Fibroblast of gingiva (primary cell): ENCODE measurements around the gene MPRIP.
A peak's percentile ranks its signal among the peaks of the same experiment; 100 is the strongest.

Experiments
- DNase-seq: peaks from one replicate; pipeline ENCODE4 v3.0.0-alpha.2; 2011; ENCODE audit warnings: low read depth

The MPRIP gene

GRCh38 chr17:17086585-17086984, 44.3 kb downstream of the MPRIP start:
- DNase-seq, result no peak

DNA sequence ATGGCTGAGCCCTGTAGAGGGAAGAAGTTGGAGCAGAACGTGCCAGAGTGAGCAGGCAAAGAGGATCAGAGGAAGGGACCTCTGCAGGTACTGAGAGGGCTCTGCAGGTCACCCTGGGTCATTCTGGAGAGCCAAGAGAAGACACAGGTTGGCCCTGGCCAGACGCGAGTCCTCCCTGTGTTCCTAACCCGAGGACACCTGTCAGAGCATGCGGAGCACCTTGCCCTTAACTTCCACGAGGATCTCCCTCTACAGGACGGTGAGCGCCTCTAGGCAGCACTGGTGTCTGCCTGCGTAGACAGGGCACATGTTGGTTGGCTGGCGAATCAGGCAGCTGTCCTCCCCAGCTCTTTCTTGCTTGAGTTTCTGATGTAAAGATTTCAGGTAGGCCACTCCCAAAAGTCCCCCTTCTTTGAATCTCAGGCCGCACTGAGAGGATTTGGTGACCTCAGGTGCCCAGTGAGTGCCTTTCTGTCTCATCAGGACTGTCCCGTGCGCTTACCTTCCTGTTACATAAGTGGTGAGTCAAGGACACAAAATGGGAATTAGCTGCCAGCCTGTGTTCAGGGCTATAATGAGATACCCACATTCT, 45.3 kb downstream of the MPRIP start:
- no peak for DNase-seq

DNA sequence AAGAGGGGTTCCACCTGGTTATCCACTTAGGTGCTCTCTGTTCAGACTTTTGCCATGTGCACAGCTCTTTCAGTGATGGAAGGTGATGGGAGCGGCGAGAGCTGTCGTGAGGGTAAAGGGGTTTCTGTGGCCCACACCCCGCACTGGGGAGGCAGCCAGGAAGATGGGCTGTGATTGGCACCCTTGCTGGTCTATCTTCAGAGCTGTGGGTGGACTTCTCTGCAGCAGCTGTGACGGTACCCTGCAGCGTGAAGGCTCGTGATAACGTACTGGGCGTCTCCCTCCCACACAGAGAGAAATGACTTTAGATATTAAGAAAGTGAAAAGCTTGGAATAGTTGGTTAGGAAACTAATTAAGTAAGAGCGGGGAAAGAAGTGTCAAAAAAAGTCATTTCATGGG, 45.8 kb downstream of the MPRIP start:
- DNase-seq, result no peak

DNA sequence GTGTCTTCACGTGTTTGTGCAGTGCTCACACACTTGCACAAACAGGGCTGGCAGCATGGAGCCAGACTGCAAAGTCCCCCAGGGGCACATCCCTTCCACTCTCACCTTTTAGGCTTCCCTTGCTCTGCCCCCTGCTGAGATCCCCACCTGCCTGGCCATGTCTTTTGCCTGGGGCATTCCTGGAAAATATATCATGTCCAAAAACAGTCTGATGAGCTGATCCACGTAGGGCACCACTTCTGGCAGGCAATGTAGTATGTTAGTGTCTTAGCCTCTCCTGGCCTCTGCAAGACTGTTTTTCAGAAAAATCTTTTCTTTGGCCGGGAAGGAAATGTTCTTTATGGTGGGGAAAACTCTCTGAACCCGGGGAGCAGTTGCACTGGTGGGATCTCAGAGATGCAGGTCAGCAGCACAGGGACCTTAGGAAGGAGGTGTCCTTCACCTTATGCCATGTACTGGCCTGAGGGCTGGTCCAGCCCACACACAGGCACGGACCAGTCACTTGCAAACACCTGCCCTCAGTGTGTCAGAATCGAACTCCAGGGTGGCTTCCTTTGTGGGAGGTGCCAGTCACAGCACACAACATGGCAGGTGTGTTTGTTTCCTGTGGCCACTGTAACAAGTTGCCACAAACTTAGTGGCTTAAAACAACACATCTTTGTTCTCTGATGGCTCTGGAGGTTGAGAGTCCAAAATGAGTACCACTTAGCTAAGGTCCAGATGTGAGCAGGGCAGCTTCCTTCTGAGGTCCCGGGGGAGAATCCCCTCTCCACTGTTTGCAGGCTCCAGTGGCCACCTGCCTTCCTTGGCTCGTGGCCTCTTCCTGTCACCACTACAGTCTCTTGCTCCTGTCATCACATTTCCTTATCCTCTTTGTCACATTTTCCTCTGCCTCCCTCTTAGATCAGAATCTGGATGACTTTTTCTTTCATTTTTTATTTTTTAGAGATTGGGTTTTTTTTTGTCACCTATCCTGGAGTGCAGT, 46.6 kb downstream of the MPRIP start:
- no peak for DNase-seq

DNA sequence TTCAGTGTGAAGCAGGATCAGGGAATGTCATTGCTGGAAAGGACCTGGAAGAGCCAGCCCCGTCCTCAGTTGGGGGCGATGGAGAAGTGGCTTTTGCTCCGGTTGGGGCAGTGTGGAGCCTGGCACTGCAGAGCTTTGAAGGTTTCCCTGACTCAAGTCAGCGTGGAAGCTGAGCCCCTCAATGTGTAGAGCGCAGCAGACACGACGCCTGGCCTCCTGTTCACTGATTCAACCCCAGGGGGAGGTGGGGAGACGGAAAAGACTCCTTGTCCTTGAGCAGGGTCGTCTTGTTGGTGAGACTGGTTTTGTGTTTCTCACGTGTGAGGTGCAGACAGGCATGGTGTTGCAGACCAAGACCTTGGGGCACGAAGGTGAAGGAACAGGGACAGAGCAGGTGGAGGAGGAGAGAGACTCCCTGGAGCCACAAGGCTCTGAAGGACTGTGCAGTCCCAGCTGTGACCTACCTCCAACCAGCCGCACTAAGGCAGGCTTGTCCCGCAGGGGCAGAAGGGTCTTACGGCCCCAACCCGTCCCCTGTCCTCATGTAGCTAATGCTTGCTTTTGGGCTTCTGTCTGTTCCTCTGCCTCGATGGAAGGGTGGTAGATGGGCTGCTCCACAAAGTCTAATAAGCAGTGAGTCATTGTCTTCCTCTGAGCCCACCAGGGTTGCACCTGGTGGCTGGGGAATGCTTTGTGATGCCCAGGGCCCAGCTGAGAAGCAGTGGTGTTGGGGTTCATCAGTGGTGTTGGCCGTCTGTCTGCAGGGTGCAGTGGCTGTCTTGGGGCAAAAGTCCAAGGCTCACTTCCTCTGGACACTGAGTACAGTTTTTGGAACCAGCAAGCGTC, 47.8 kb downstream of the MPRIP start:
- DNase-seq, result no peak

DNA sequence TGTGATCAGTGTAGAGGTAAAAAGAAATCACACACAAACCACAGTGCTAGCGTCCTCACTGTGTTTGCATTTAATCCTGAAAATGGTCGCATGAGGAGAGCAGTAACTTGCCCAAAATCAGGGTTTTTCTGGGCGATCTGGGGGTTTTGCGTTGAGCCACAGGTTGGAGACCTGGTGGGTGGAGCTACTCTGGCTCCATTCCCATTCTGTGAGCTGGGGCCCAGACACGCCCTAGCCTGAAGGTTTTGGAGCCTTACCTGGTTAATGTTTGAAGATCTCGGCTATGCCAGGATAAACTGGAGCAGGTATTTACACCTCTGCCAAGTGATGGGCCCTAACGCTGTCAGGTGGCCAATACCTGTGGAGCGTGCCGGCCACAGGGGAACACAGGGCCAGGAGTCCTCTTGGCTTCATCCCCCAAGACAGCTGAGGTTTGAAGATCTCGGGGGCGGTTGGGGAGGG, 48.4 kb downstream of the MPRIP start:
- no peak for DNase-seq

- DNase-seq, result no peak
Measured at GRCh38 chr17:17091276-17091675, 49.0 kb downstream of the MPRIP start.

- DNase-seq, result no peak
Measured at GRCh38 chr17:17091856-17092756, 49.8 kb downstream of the MPRIP start.

DNA sequence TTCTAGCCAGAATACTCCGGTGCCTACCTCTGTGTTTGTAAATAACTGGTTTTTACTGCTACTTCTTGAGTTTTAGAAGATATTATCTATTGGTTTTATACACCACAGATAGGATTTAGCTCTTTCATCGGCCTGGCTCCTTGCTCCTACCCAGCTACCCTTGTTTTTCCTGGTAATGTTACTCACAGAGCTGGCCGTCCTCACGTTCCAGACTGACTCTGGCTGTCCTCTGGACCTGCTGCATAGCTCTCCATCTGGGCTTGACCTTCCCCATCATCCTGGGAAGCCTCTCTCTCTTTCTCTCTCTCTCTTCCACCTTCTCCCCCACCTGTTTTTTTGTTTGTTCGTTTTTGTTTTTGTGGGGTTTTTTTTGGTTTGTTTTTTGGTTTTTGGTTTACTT, 51.5 kb downstream of the MPRIP start:
- DNase-seq, result no peak

DNA sequence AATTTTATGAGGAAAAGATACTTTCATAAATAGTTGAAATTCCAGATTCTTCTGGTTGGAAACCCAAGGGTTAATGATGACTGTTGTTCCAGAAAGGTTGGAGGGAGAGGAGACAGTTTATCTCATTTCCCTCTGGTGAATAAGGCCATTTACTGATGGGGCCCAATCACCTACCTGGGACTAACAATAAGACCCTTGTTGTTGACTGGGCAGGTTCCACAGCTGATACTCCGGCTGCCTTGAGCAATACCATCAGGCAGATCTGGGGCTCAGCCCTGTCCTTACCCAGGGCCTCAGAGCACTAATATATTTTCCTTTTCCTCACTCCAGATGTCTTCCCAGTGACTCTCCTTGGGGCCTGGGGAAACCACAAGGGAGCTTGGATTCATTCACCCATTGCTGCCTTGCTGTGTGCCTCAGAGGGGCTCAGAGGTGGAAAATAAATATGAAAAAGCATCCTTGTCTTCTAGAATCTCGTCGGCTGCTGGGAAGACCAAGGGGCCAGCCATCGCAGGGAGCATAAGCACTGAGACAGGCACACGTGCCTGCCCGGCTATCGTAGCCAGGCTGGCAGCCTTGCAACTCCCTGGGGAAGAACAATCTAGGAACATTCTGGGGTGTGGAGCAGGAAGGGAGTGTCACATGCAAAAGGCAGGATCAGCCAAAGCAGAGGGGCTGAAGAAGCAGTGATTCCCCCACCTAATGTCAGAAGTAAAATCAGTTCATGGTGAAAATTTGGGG, 54.4 kb downstream of the MPRIP start:
- peak; percentile 45 for DNase-seq

DNA sequence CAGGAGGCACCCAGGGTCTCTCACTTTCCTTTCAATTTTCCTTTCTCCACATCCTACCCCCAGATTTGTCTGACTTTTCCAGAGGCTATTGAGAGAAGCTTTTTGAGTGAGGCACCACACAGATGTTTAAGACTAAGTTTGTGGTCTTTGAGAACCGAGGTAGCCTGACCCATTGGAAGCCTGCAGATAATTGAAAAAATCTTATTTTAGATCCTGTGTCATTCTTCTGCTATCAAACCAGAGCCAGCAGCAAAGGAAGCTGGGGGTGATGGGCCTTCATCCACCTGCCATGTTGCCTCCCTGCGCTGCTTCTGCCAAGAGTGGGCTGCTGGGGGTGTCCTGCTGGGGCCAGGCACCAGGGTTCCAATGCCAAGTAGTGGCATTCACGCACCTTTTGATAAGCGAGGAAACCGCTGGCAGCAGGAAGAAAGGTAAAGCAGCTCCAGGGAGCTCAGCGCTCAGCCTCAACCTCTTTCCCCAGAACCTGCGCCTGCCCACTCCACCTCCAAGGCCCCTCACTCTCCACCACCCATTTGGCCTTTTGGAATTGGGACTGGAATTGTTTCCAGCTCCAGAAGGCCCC, 55.6 kb downstream of the MPRIP start:
- no peak for DNase-seq

DNA sequence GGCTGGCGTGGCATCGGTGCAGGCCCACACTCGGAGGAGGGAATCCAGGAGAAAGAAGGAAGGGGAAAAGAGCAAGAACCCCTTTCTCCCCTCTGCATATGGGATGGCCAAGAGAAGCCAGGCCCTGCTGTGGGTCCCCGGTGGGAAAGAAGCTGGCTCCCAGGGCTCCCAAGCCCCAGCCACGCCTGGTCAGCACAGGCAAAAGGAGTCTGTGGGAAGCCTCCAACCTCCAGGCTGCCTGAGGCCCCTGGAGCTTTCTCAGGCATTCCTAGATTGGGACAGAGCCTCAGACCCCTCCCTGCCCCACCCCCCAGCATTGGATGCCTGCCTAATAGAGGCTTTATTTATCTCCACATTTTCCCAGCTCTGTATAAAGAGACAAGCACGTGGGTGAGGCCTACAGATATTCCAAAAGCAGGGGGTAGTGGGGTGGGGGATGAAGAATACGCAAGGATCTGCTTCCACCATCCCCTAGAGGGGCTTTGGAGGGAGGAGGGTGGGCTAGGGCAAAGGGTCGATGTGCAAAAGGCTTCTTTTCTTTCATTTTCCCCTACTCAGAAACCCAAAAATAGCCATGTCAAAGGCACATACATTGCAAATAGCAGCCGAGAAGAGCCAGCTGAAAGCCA, 56.4 kb downstream of the MPRIP start:
- DNase-seq, result peak; percentile 8

DNA sequence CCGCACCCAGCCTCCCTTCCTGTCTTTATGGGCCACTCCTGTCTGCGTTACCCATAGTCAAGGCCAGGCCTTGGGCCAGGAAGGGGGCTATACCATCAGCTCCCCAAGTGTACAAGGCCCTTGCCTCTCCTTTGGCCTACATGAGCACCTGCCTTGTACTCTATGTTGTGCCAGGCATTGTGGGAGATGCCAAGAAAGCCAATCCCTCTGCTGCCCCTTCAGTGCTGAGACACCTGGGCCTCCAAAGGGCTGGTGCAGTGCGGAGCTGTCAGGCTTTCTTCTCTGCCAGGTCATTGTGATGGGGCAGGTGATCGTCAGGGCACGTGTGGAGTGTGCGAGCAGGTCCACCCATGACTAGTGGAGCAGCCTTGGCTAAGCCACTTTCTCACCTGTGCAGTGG, 59.9 kb downstream of the MPRIP start:
- DNase-seq, result no peak

- DNase-seq, result no peak
Measured at GRCh38 chr17:17103160-17103559, 60.9 kb downstream of the MPRIP start.

- DNase-seq, result no peak
Measured at GRCh38 chr17:17104036-17104435, 61.8 kb downstream of the MPRIP start.

GRCh38 chr17:17104494-17104893, 62.2 kb downstream of the MPRIP start:
- DNase-seq, result no peak

DNA sequence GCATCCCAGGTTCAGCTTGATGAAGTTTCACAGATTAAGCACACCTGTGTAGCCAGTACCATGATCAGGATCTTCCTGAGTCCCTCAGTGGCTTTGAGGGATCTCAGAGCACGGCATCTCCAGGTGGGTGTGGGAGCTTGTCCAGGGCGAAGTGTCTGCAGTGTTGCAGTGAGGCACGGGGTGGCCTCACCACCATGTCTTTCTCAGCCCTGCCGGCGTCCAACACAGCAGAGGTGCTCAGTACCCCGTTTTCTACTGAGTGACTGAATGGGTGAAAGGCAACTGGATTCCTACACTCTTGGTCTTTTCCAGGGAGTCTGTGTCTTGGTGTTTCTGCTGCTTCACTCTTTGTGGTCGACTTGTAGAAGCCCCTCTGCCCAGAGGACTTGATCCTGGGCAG, 63.7 kb downstream of the MPRIP start:
- no peak for DNase-seq

- DNase-seq, result no peak
Measured at GRCh38 chr17:17106756-17107155, 64.5 kb downstream of the MPRIP start.

DNA sequence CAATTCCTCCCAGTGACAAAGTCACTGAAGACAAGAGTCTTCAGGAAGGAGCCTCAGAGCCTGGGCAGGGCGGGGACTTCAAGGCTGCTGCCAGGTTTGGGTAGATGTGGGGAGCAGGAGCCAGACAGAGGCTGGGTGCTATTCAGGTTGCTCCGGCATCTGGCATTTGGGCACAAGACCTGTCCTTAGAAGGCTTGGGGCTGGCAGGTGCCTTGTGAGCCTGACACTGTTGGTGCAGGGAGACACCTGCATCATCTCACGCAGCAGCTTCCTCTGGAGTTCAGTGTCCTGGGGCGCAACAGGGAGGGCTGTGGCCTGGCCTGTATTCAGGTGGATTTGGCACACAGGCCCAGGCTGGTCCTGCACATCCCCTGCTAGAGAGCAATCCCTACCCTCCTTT, 65.0 kb downstream of the MPRIP start:
- no peak for DNase-seq

- no peak for DNase-seq
Measured at GRCh38 chr17:17107891-17108431, 65.7 kb downstream of the MPRIP start.
